Measurements from ENCODE around the gene USP14. TPM values are rescaled to one million over a fixed set of nuclear protein-coding genes. Genes with fewer than 3 reads are reported as not detected.
A peak's percentile ranks its signal among the peaks of the same experiment; 100 is the strongest.
"Not testable (repeated sequence)": the region's sequence is repeated elsewhere in the genome, so short reads cannot be mapped to it uniquely, and the experiment has no call there.

Gene USP14
- polyA plus RNA-seq (2013) = 33.9 TPM

GRCh38 chr18:158128-159036, at the start of gene USP14:
Gene USP14, plus strand, starts transcription at chr18:158557. Its CDS starts 142 bp downstream, at chr18:158699.
- Histone ChIP-seq H3K4me1 (ENCODE audit: control extremely low read depth in 1 of 4, control insufficient read depth in 4 of 4, insufficient read depth in 4 of 4, low read length in 3 of 4) (peaks cover 6 to 15% (median 10%) of the 10 kb centered on the region in 4 experiments), H3K9me3 (ENCODE audit: control extremely low read depth in 1 of 5, control insufficient read depth in 4 of 5, insufficient read depth in 2 of 5, low read depth in 1 of 5, low read length in 4 of 5) (no peaks in the 10 kb centered on the region), H3K36me3 (ENCODE audit: control insufficient read depth in 4 of 4, insufficient read depth in 4 of 4, low read length in 3 of 4) (peaks cover 0 to 8% (median 2%) of the 10 kb centered on the region in 4 experiments), H3K27me3 (replicated peaks in 2 of 5; ENCODE audit: control insufficient read depth in 4 of 5, insufficient read depth in 5 of 5, low read length in 4 of 5) (no peaks in the 10 kb centered on the region), H3K27ac (ENCODE audit: insufficient read depth in 1 of 2, low read depth in 1 of 2, low read length in 2 of 2, poor library complexity in 1 of 2, severe bottlenecking in 2 of 2) (peak within 1 kb of the TSS; percentile 66 to 90), H3K4me3 (ENCODE audit: control insufficient read depth in 1 of 7, extremely low read depth in 1 of 7, insufficient read depth in 4 of 7, low read depth in 2 of 7, low read length in 6 of 7) (peak within 1 kb of the TSS; percentile 86 to 99 (median 89))
- DNase-seq = peak; percentile 98 to 99 (median 99)
- ChIA-PET POLR2A (interaction anchor here (0.6 kb wide), 1 partner anchor 9 kb away, joined by 3 read pairs; no protein-coding TSS in a partner anchor), CTCF (interaction anchor here (1.1 kb wide), 1 partner anchor 12 kb away, joined by 3 read pairs; no protein-coding TSS in a partner anchor)
- WGBS (ENCODE audit: insufficient coverage) = under 1% methylated on average over 67 of the region's 89 CpGs

GRCh38 chr18:108665-109063, 49.7 kb upstream of the USP14 start:
- H3K4me1 ChIP-seq (ENCODE audit: control extremely low read depth in 1 of 4, control insufficient read depth in 4 of 4, insufficient read depth in 4 of 4, low read length in 3 of 4); CTCF ChIA-PET; POLR2A ChIA-PET; DNase-seq; H3K27ac ChIP-seq (ENCODE audit: insufficient read depth in 1 of 2, low read depth in 1 of 2, low read length in 2 of 2, poor library complexity in 1 of 2, severe bottlenecking in 2 of 2); H3K9me3 ChIP-seq (ENCODE audit: control extremely low read depth in 1 of 5, control insufficient read depth in 4 of 5, insufficient read depth in 2 of 5, low read depth in 1 of 5, low read length in 4 of 5); H3K27me3 ChIP-seq (replicated peaks in 2 of 5; ENCODE audit: control insufficient read depth in 4 of 5, insufficient read depth in 5 of 5, low read length in 4 of 5); H3K4me3 ChIP-seq (ENCODE audit: control insufficient read depth in 1 of 7, extremely low read depth in 1 of 7, insufficient read depth in 4 of 7, low read depth in 2 of 7, low read length in 6 of 7); H3K36me3 ChIP-seq (ENCODE audit: control insufficient read depth in 4 of 4, insufficient read depth in 4 of 4, low read length in 3 of 4): not testable (repeated sequence)
- no CpG with 5 or more reads among the region's 3 CpGs for WGBS (ENCODE audit: insufficient coverage)

- H3K9me3 ChIP-seq (ENCODE audit: control extremely low read depth in 1 of 5, control insufficient read depth in 4 of 5, insufficient read depth in 2 of 5, low read depth in 1 of 5, low read length in 4 of 5); H3K27me3 ChIP-seq (replicated peaks in 2 of 5; ENCODE audit: control insufficient read depth in 4 of 5, insufficient read depth in 5 of 5, low read length in 4 of 5); POLR2A ChIA-PET; H3K4me3 ChIP-seq (ENCODE audit: control insufficient read depth in 1 of 7, extremely low read depth in 1 of 7, insufficient read depth in 4 of 7, low read depth in 2 of 7, low read length in 6 of 7); CTCF ChIA-PET; H3K36me3 ChIP-seq (ENCODE audit: control insufficient read depth in 4 of 4, insufficient read depth in 4 of 4, low read length in 3 of 4); H3K4me1 ChIP-seq (ENCODE audit: control extremely low read depth in 1 of 4, control insufficient read depth in 4 of 4, insufficient read depth in 4 of 4, low read length in 3 of 4); H3K27ac ChIP-seq (ENCODE audit: insufficient read depth in 1 of 2, low read depth in 1 of 2, low read length in 2 of 2, poor library complexity in 1 of 2, severe bottlenecking in 2 of 2): not testable (repeated sequence)
- 31% methylated on average over 5 of the region's 7 CpGs for WGBS (ENCODE audit: insufficient coverage)
- peak in 2 of 3 donors; percentile 48 to 66 for DNase-seq
Observed at GRCh38 chr18:109130-109921, 49.0 kb upstream of the USP14 start.

GRCh38 chr18:109922-110261, 48.5 kb upstream of the USP14 start:
- WGBS (ENCODE audit: insufficient coverage) = 67% methylated on average over 5 of the region's 5 CpGs
- H3K4me1 ChIP-seq (ENCODE audit: control extremely low read depth in 1 of 4, control insufficient read depth in 4 of 4, insufficient read depth in 4 of 4, low read length in 3 of 4); H3K4me3 ChIP-seq (ENCODE audit: control insufficient read depth in 1 of 7, extremely low read depth in 1 of 7, insufficient read depth in 4 of 7, low read depth in 2 of 7, low read length in 6 of 7); CTCF ChIA-PET; POLR2A ChIA-PET; H3K36me3 ChIP-seq (ENCODE audit: control insufficient read depth in 4 of 4, insufficient read depth in 4 of 4, low read length in 3 of 4); H3K9me3 ChIP-seq (ENCODE audit: control extremely low read depth in 1 of 5, control insufficient read depth in 4 of 5, insufficient read depth in 2 of 5, low read depth in 1 of 5, low read length in 4 of 5); H3K27me3 ChIP-seq (replicated peaks in 2 of 5; ENCODE audit: control insufficient read depth in 4 of 5, insufficient read depth in 5 of 5, low read length in 4 of 5); H3K27ac ChIP-seq (ENCODE audit: insufficient read depth in 1 of 2, low read depth in 1 of 2, low read length in 2 of 2, poor library complexity in 1 of 2, severe bottlenecking in 2 of 2): not testable (repeated sequence)
- peak in 2 of 3 donors; percentile 20 to 31 for DNase-seq

- H3K27me3 ChIP-seq (replicated peaks in 2 of 5; ENCODE audit: control insufficient read depth in 4 of 5, insufficient read depth in 5 of 5, low read length in 4 of 5); H3K4me1 ChIP-seq (ENCODE audit: control extremely low read depth in 1 of 4, control insufficient read depth in 4 of 4, insufficient read depth in 4 of 4, low read length in 3 of 4); H3K9me3 ChIP-seq (ENCODE audit: control extremely low read depth in 1 of 5, control insufficient read depth in 4 of 5, insufficient read depth in 2 of 5, low read depth in 1 of 5, low read length in 4 of 5); H3K4me3 ChIP-seq (ENCODE audit: control insufficient read depth in 1 of 7, extremely low read depth in 1 of 7, insufficient read depth in 4 of 7, low read depth in 2 of 7, low read length in 6 of 7); H3K27ac ChIP-seq (ENCODE audit: insufficient read depth in 1 of 2, low read depth in 1 of 2, low read length in 2 of 2, poor library complexity in 1 of 2, severe bottlenecking in 2 of 2); H3K36me3 ChIP-seq (ENCODE audit: control insufficient read depth in 4 of 4, insufficient read depth in 4 of 4, low read length in 3 of 4); CTCF ChIA-PET; POLR2A ChIA-PET; DNase-seq: not testable (repeated sequence)
- 78% methylated on average over 3 of the region's 4 CpGs for WGBS (ENCODE audit: insufficient coverage)
Observed at GRCh38 chr18:110351-111201, 47.8 kb upstream of the USP14 start.

GRCh38 chr18:111306-112014, 46.9 kb upstream of the USP14 start:
- peak overlapping the region in 5 of 7 experiments; percentile 6 to 63 (median 36) for H3K4me3 ChIP-seq (ENCODE audit: control insufficient read depth in 1 of 7, extremely low read depth in 1 of 7, insufficient read depth in 4 of 7, low read depth in 2 of 7, low read length in 6 of 7)
- DNase-seq = peak; percentile 62 to 78 (median 72)
- H3K9me3 ChIP-seq (ENCODE audit: control extremely low read depth in 1 of 5, control insufficient read depth in 4 of 5, insufficient read depth in 2 of 5, low read depth in 1 of 5, low read length in 4 of 5) = peaks cover 0 to 8% (median 0%) of the 10 kb centered on the region in 5 experiments
- WGBS (ENCODE audit: insufficient coverage) = 13% methylated on average over 21 of the region's 42 CpGs
- H3K36me3 ChIP-seq (ENCODE audit: control insufficient read depth in 4 of 4, insufficient read depth in 4 of 4, low read length in 3 of 4) = no peaks in the 10 kb centered on the region
- H3K27ac ChIP-seq (ENCODE audit: insufficient read depth in 1 of 2, low read depth in 1 of 2, low read length in 2 of 2, poor library complexity in 1 of 2, severe bottlenecking in 2 of 2) = peak overlapping the region in 1 of 2 experiments; percentile 32
- peaks cover 0 to 5% (median 3%) of the 10 kb centered on the region in 4 experiments for H3K4me1 ChIP-seq (ENCODE audit: control extremely low read depth in 1 of 4, control insufficient read depth in 4 of 4, insufficient read depth in 4 of 4, low read length in 3 of 4)
- H3K27me3 ChIP-seq (replicated peaks in 2 of 5; ENCODE audit: control insufficient read depth in 4 of 5, insufficient read depth in 5 of 5, low read length in 4 of 5) = no peaks in the 10 kb centered on the region
- ChIA-PET CTCF (interaction anchor here (1.5 kb wide), 1 partner anchor 39 kb away, joined by 3 read pairs; no protein-coding TSS in a partner anchor), POLR2A (no interaction called here)
